ENCODE results near the gene NEDD4.

- TF ChIP-seq POLR2A (IDR thresholded peaks at IDR 0.05) (no peak), CTCF (IDR thresholded peaks at IDR 0.05) (no peak)
Measured at GRCh38 chr15:55819397-55820034, 173.9 kb downstream of the NEDD4 start.
